Stimulated activated CD8-positive, alpha-beta memory T cell treated with anti-CD3 and anti-CD28 coated beads, Interleukin-15, amount 100 ng/mL, for 24 hours (primary cell): Measurements from ENCODE around the gene CCDC71L.

Experiments
- DNase-seq: peaks from one replicate; pipeline ENCODE4 v3.0.0-alpha.2; 2020; ENCODE audit warnings: low read depth

CCDC71L gene

DNA sequence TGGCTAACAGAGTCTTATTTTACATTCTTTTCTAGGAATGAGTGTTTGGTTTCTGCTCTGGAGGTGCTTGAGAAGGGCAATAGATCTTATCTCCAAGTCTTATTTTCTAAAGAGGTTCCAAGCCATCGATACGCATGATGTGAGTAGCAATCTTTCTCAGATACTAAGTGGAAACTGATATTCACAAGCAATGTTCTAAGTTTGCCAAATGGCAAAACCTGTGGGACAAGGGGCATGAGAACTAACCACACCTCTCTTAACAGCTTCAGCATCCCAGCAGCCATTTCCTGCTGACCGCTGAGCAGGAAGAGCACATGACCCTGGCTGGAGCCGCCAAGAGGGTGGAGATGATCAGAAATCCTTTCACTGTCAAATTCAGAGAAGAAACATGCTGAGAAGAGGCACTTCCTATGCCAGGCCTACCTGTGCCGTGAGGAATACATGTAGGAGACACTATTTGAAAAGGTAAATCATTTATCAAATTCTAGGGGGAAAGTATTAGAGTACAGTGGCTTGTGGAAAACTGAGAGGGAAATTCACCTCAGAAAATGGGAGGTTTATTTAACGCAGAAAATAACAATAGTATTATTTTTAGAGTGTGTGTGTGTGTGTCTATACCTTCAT is 35.2 kb downstream of the CCDC71L start:
- DNase-seq, result no peak

DNA sequence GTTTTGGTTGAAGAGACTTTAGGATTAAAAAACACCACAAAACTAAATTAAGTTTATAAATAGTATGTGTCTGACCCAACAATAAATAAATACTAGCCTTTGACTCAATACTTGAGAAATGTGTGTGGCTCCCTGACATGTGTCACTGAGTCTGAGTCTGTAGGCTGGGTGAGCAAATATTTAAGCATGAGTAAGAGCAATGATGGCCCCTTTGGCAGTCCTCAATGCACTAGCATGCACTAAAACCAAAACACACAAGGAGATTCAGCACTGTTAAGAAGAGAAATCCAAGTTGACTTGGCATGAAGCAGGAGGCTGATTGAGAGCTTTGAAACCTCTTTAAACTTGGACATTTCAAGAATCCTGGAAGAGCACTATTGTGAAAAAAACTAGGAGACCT is 37.1 kb downstream of the CCDC71L start:
- DNase-seq, result no peak

DNA sequence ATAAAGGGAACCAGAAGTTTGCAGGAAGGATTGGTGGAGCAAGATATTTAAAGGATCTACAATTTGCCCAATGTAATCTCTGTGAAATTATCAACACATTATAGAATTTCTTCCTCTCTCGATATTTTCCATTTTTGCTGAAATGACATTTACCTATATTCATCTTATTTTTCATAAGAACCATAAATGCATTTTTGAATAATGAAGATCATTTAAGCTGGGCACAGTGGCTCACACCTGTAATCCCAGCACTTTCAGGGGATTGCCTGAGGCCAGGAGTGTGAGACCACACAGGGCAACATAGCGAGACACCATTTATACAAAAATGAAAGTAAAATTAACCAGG is 37.7 kb downstream of the CCDC71L start:
- no peak for DNase-seq

DNA sequence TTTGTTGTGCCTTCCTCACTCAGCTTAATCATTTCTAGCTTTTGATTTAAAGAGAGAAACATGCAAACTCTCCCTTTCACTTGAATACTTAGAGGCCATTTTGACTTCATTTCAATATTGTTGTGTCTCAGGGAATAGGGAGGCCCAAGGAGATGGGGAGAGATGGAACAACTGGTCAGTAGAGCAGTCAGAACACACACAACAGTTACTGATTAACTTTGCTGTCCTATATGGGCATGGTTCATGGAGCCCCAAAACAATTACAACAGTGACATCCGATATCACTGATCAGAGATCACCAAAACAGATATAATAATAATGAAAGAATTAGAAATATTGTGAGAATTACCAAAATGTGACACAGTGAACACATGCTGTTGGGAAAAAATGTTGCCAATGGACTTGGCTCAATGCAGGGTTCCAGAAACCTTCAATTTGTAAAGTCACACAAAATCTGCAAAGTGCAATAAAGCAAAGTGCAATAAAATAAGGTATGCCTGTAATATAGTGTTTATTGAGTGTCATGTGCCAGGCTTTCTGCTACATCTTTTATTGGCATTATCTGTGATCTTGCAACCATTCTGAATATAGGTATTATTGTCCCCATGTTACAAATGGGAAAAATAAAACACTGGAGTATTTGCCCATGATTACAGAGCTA is 38.2 kb downstream of the CCDC71L start:
- DNase-seq, result no peak

DNA sequence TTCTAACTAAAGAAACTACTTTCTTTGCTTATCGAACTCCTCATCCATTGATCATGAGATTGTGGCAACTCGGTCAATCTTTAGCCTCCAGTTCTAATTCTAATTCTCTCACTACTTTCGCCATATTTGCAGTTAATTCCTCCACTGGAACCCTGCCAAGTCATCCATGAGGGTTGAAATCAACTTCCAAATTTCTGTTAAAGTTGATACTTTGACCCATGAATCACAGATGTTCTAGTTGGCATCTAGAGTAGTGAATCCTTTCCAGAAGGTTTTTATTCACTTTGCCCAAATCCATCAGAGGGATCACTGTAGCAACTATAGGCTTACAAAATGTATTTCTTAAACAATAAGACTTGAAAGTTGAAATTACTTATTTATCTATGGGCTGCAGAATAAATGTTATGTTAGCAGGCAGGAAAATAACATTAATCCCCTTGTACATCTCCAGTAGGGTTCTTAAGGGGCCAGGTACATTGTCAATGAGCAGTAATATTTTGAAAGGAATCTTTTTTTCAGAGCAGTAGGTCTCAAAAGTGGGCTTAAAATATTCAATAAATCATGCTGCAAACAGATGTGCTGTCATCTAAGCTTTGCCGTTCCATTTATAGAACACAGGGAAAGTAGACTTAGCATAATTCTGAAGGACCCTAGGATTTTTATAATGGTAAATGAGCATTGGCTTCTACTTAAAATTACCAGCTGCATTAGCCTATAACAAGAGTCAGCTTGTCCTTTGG is 39.4 kb downstream of the CCDC71L start:
- no peak for DNase-seq

DNA sequence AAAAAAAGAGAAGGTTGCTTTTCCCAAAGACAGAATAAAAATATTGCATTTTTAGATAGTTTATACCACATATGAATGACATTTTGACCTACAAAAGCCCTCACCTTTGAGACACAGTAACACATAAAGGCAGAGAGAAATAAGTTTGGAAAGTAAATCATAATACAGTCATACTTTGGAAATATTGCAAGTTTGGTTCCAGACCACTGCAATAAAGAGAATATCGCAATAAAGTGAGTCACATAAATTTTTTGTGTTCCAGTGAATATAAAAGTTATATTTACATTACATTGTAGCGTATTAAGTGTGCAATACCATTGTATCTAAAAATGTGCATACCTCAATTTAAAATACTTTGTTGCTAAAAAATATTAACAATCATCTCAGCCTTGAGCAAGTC is 40.3 kb downstream of the CCDC71L start:
- no peak for DNase-seq

DNA sequence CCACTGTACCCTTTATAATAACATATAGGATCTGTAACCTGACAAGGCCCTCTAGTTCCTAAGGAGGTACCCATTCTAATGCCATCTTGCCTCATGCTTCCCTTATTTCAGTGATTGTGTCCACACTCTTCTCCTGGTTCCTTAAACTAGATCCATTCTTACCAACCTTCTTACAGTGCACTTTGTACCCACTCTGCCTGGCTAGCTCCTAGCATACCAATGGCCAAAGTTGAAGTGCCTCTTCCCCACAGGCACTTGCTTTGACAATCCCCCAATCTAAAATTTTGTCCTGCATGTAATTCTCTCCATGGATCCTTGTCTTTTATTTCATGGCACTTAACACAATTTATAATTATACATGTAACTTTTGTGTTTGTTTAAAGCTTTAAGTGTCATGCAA is 40.9 kb downstream of the CCDC71L start:
- DNase-seq, result no peak

DNA sequence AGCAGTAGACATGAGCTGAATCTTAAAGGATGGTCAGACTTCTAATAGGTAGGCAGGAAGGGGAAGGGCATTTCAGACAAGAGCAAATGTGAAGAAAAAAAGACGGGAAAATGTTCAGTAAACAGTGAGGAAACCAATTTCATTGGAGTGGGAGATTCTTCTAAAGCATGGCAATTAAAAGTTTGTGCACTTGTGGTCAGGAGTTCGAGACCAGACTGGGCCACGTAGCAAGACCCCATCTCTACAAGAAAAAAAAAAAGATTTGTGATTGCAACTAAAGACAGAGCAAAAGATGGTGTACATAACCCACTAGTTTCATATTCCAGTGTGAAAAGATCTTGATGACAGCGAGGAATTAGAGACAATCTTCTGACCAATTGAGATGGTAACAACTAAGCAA is 41.7 kb downstream of the CCDC71L start:
- DNase-seq, result no peak

DNA sequence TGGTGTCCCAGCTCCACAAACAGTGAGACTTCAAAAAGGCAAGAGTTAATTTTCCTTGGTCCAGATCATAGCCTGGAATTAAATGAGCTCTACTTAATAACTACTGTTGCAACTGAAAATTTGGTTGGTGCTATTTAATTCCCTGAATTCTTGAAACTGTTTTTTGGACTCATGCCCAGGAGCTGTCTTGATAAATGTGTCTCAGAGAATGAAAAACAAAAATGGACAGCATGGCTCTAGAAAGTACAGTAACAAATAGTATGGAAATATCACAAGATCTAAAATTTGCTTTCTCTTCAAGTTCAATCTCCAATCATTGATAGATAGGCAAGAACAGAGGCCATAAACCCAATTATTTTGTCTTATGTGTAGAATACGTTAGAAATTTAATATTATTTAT is 42.5 kb downstream of the CCDC71L start:
- DNase-seq, result no peak

DNA sequence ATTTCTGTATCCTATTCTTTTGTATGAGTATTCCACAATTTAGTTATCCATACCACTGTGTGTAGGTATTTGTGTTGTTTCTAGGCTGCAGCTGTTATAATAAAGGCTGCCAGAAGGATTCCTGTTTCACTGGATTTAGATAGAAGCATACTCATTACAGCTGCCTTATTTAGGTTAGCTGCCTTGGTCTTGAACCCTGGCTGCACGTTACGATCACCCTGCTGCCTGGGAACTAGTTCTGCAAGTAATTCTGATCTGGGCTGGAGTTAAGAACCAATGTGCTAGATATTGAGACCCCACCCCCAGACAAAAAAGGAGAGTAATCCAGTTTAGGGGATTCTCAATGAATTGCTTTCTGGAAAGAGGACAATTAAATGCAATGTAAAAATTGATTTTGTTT is 43.1 kb downstream of the CCDC71L start:
- no peak for DNase-seq

DNA sequence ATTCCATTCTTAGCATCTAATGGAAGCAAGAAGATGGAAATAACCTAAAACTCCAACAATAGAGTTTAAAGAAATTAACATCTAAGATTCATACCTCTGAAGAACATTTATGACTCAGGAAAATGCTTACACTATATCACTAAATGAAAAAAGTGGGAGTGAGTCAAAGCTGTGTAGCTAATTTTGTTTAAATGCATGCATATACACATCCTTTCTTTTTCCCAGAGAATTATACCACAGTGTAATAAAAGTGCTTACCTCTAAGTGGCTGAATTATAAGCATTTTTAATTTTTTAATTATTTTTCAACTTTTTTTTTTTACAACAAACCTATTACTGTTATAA is 44.3 kb downstream of the CCDC71L start:
- no peak for DNase-seq

DNA sequence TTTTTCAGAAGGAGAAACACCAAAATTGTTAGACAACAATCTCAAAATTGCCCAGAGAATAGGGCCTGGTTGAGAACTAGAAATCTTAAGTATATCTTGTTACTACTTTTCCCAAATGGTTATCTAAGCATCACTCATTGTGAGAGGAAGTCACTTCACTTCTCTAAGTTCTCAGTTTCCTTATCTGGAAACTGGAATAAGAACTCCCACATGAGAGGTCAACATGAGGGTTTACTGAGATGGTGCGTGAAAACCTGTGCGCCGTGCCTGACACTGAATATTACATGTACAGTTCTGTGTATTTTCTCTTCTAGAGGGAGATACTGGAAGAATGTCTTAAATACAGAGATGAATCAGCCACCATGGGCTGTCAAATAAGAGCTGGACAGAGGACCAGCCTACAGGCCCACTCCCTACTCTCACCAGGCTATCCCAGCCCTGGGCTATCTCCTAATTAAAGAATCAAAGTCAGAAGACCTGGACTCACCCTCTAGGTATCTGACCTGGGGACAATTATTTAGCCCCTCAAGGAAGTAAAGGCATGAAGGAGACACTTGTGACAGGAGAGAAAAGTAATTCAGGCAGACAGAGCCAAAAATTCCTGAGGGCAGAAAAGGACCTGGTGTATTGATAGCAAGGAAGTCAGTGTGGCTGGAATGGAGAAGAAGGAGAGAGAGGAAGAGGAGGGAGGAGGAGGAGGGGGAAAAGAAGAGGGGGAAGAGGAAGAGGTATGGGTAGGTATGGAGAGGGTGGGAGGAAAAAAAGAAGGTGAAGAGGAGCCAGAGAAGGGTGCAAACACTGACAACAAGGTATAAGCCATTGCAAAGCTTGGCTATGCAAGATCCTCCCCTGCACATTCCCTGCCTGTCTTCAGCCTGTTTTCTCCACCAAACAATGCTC is 44.9 kb downstream of the CCDC71L start:
- no peak for DNase-seq

DNA sequence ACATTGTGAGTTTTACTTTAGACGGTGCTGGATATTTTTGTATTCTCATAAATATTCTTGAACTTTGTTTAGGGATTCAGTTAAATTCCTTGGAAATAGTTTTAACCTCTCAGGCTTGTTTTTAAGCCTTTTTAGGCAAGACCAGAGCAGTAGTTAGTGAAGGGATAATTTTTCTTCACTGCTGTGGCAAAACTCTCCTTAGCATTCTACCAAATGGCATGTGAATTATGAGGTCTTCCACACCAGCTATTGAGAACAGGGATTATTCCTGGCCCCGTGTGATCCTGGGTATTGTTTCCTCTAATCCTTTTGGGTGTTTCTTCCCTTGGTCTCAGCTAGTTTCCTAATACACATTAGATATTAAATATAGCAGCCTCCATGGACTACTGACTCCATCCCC is 46.2 kb downstream of the CCDC71L start:
- DNase-seq, result no peak

DNA sequence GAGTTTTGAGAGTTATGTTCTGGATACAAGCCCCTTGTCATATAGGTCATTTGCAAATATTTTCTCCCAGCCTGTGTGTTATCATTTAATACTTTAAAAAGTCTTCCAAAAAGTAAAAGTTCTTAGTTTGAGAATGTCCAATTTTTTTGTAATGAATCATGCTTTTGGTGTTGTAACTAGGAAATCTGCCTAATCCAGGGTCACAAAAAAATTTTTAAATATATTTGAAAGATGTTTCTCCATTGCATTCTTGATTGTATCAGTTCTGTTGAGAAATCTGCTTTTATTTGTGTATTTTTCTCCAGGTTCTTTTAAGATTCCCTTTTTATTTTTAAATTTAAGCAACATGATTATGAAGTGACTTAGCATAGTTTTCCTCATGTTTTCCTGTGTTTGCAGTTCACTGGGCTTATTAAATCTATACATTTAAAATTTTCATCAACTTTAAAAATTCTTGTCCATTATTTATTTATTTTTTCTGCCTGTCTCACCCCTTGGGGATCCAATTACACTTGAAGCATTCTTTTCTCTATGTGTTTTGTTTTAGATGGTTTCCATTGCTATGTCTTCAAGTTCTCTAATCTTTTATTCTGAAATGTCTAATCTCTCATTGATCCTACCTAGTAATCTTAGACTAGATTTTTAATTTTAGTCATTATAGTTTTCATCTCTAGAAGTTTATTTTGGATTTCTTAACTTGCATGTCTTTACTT is 47.0 kb downstream of the CCDC71L start:
- no peak for DNase-seq

DNA sequence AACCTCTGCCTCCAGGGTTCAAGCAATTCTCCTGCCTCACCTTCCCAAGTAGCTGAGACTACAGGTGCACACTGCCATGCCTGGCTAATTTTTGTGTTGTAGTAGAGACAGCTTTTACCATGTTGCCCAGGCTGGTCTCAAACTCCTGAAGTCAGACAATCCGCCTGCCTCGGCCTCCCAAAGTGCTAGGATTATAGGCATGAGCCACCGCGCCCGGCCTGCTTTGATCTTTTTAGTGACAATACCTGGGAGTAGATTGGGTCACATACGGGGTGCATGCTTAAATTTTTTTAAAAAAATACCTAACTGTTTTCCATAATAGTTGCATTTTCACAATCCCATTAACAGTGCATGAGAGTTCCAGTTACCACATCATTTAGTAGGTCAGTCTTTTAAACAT is 47.7 kb downstream of the CCDC71L start:
- no peak for DNase-seq

DNA sequence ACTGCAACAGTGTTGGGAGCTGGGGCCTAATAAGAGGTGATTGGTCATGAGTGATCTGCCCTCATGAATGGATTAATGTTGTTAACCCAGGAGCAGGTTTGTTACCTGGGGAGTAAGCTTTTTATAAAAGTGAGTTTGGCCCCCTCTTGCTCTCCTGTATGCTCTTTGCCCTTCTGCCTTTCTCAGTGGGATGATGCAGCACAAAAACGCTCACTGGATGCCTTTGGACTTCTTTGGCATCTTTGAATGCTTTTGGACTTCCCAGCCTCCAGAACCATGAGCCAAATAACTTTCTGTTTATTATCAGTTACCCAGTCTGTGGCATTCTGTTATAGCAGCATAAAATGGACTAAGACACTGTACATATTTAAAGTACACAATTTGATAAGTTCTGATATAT is 48.5 kb downstream of the CCDC71L start:
- no peak for DNase-seq

DNA sequence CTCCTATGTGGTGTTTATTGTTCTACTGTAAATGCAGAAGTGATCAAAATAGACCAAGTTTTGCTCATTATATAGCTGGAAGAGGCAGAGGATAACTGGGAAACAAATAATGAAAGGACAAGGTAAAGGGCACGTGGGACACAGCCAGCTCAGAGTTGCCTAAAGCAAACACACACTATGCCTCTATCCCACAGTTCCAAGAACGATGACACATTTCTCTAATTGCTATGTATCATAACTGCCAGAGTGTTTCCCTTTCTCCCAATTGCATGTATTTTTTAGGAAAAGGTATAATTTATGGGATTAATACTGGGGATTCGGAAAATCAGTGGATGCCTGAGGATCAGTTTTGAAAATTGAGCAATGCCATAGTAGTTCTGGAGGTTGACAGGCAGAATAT is 49.0 kb downstream of the CCDC71L start:
- no peak for DNase-seq

DNA sequence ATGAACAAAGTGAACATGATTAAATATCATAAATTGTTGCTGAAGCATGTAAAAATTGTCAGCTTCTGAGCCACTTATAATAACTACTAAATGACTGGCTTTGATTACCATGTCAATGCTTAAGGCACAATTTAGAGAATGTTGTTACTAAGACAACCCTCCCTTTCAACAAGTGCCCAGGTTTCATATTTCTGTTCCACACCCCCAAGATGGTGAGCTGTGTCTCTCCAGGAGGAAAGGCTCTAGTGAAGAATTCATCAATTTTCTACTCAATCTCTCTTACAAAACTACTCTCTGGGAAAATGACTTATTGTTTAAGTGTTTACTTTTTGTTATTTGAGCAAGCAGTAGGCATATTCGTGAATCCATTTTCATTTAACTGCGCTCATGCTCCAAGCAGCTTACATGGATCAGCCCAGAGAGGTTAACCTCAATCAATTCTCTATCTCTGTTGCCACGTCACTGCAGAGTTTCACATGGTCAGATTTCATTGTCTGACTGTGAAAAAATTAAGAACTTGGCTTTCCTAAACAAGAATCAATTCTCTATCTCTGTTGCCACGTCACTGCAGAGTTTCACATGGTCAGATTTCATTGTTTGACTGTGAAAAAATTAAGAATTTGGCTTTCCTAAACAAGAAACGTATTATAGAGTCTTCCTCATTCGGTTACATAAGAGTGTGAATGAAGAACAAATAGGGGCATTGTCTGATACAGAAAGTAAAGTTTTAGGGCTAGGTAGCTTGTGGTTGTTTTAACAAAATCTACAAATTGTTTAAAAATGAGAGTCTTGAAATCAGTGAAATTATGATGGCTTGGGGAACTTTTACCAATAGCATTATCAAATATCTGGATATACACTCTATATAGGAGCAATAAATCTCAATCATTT is 49.7 kb downstream of the CCDC71L start:
- DNase-seq, result no peak

DNA sequence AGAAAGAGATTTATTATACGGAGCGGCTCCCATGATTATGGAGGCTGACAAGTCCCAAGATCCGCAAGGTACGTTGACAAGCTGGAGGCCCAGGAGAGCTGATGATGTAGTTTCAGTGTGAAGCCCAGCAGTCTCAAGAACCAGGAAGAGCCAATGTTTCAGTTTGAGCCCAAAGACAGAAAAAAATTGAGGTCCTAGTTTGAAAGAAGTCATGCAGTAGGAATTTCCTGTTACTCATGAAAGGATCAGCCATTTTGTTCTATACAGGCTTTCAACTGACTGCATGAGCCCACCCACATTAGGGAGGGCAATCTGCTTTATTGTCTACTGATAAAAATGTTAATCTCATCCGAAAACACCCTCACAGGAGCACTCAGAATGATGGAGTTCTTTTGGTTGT is 51.5 kb downstream of the CCDC71L start:
- no peak for DNase-seq

DNA sequence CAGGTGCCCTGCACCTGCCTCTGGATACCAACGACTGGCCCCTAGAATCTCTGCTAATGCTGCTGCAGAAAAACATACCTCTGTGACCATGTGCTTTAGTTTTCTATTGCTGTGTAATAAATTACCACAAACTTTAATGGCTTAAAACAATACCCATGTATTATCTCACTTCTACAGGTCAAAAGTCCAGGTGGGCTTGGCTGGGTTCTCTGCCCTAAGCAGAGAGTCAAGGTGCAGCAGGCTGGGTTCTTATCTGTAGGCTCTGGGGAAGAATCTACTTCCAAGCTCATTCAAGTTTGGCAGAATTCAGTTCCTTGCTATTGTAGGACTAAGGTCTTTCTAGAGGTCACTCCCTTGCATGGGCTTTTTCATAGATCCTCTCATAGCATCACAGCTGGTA is 52.3 kb downstream of the CCDC71L start:
- DNase-seq, result no peak
